ENCODE data around the gene LRRC2. TPM values are rescaled to one million over a fixed set of nuclear protein-coding genes. Genes with fewer than 3 reads are reported as not detected.

LRRC2 gene
- total and polyA plus RNA-seq, 9 of the 15 experiments (the other 6 are each of a cell fraction or from before 2014, with no cell fraction given), result 0.01 to 0.04 (median 0.03) TPM; not detected in 5

- no peak for TF ChIP-seq BCLAF1 (IDR thresholded peaks at IDR 0.05; ENCODE audit: borderline replicate concordance in 1 of 2, control insufficient read depth in 1 of 2, low read depth in 2 of 2, low read length in 1 of 2)
- no peak for TF ChIP-seq ATF1 (CRISPR knock-in tag; IDR thresholded peaks at IDR 0.05)
- TF ChIP-seq ATF1 (tag; IDR thresholded peaks at IDR 0.05), result no peak
- TF ChIP-seq BCL6 (CRISPR knock-in tag; IDR thresholded peaks at IDR 0.05), result no peak
- peak; percentile 62; the same call in 1 of the 2 replicates for TF ChIP-seq ZNF592 (IDR thresholded peaks at IDR 0.05)
- TF ChIP-seq HSF4 (CRISPR knock-in tag; IDR thresholded peaks at IDR 0.05; ENCODE audit: borderline replicate concordance), result no peak
- TF ChIP-seq PML (IDR thresholded peaks at IDR 0.05; ENCODE audit: low read length), result 0 out of 2 replicates have a peak, but pooled peaks have one; percentile 30
- TF ChIP-seq TAL1 (IDR thresholded peaks at IDR 0.05), result peak; percentile 79
- TF ChIP-seq L3MBTL2 (IDR thresholded peaks at IDR 0.05), result peak; percentile 68
- TF ChIP-seq ETV5 (CRISPR knock-in tag; IDR thresholded peaks at IDR 0.05; ENCODE audit: low read depth), result no peak
- TF ChIP-seq ILF3 (IDR thresholded peaks at IDR 0.05; ENCODE audit: borderline replicate concordance), result no peak
- no peak for TF ChIP-seq CCAR2 (IDR thresholded peaks at IDR 0.05; ENCODE audit: low read depth, low read length)
- no peak for TF ChIP-seq SETDB1 (IDR thresholded peaks at IDR 0.05; ENCODE audit: low read length)
- TF ChIP-seq CBFA2T2 (conservative IDR thresholded peaks at IDR 0.05), result peak; percentile 76
- TF ChIP-seq MAFK (IDR thresholded peaks at IDR 0.05; ENCODE audit: low read length), result no peak
- no peak for TF ChIP-seq FOXK1 (CRISPR knock-in tag; IDR thresholded peaks at IDR 0.05; ENCODE audit: borderline replicate concordance)
- TF ChIP-seq TRIM28 (IDR thresholded peaks at IDR 0.05), result no peak
- peak; percentile 22; the same call in 1 of the 2 replicates for TF ChIP-seq NFE2 (IDR thresholded peaks at IDR 0.05; ENCODE audit: low read depth)
- TF ChIP-seq ZBTB1 (CRISPR knock-in tag; IDR thresholded peaks at IDR 0.05; ENCODE audit: borderline replicate concordance, low read depth), result no peak
- TF ChIP-seq BRD9 (IDR thresholded peaks at IDR 0.05; ENCODE audit: low read depth, partially characterized antibody), result no peak
- no peak for TF ChIP-seq PHF8 (IDR thresholded peaks at IDR 0.05; ENCODE audit: borderline replicate concordance, low read length)
- TF ChIP-seq DIDO1 (tag; IDR thresholded peaks at IDR 0.05; ENCODE audit: low read depth), result no peak
Observed at GRCh38 chr3:46492890-46493547, 73.1 kb downstream of the LRRC2 start (continued).
